Suppressor macrophage (primary cell): ENCODE measurements around the gene KLHL42.
"Not testable (repeated sequence)": the region's sequence is repeated elsewhere in the genome, so short reads cannot be mapped to it uniquely, and the experiment has no call there.

ENCODE experiments used
- DNase-seq, 4 experiments: peaks; one replicate each; pipeline ENCODE4 v3.0.0-alpha.2; 2020 to 2022
- total RNA-seq, 17 experiments: gene quantifications; one replicate each; lab custom pipeline; 2026; ENCODE audit warnings: mixed read lengths in 6 of 17, inconsistent platforms in 3 of 17; lab: John Stamatoyannopoulos, UW

The KLHL42 gene, protein sequence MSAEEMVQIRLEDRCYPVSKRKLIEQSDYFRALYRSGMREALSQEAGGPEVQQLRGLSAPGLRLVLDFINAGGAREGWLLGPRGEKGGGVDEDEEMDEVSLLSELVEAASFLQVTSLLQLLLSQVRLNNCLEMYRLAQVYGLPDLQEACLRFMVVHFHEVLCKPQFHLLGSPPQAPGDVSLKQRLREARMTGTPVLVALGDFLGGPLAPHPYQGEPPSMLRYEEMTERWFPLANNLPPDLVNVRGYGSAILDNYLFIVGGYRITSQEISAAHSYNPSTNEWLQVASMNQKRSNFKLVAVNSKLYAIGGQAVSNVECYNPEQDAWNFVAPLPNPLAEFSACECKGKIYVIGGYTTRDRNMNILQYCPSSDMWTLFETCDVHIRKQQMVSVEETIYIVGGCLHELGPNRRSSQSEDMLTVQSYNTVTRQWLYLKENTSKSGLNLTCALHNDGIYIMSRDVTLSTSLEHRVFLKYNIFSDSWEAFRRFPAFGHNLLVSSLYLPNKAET
- total RNA-seq = 12.3 to 37.3 (median 26.2) reads per million in 17 experiments

DNA sequence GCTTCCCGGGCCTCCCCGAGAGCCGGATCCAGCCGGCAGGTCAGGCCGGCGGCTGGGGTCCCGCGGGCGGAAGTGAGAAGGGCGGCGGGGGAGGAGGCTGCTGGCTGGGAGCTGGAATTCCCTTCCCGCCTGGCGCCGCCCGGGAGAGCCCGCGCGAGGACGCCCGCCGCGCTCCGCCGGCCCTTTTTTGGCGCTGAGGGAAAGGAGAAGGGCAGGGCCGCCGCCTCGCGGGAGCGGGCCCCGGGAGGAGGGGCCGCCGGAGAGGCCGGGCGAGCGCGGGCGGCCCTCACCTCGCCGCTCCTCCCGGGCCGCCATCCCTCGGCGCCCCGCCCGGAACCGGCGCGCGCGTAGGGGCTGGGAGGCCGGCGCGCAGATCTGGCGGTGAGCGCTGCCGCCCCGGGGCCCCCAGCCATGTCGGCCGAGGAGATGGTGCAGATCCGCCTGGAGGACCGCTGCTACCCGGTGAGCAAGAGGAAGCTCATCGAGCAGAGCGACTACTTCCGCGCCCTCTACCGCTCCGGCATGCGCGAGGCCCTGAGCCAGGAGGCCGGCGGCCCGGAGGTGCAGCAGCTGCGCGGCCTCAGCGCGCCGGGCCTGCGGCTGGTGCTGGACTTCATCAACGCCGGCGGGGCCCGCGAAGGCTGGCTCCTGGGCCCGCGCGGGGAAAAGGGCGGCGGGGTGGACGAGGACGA, at the start of gene KLHL42, which contains the start of gene MANSC4:
KLHL42 (plus strand) TSS at position 314 of the 692 bp plus-strand sequence; CDS start at position 412, 98 bp downstream.
MANSC4 (minus strand) TSS at position 317 of the 692 bp plus-strand sequence. CDS start 8,960 bp downstream, outside the sequence.
- peak; percentile 67 to 87 (median 80) for DNase-seq

DNA sequence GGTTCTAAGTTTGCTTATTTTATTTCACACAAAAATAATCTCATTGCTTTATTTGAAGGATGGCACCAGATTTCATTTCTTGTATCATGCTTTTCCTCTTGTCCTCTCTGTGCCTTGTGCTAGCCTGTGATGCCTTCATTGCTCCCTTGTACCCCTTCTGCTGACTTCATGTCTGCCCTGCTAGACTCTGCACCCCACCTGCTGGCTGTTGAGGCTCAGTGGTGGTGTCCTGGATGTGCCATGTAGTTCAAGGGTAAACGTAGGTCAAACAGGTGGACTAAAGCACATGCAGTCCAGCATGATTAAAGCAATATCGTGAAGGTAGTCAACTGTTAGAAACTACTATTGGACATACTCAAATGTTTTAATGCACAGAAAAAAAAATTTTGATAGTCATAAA, 47.8 kb upstream of the KLHL42 start:
- no peak for DNase-seq

DNA sequence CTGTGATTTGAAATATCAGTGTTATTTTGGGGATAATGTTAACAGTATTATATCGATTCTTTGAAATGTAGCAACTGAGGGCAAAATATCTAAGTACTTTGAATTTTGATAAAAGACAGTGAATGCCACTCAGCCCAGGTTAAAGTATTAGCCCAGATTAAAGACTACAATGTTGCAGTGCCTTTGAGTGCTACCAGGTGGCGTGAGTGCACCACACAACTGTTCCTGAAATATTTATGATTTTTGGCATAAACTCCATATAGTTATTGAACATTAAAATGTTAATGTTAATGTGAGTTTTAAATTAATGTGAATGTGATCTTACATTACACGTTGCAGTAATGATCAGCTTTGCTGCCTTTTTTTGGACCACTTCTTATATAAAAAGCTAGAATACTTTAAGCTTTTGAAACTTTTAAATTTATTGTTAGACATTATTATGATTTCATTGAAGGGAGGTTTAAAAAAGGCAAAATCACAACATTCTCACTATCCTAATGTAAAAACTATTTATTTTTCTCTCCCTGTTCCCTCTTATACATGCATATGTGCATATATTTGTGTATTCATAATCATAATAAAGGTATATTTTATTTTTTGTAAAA, 46.9 kb upstream of the KLHL42 start:
- DNase-seq = peak; percentile 38 to 58 (median 47)

DNA sequence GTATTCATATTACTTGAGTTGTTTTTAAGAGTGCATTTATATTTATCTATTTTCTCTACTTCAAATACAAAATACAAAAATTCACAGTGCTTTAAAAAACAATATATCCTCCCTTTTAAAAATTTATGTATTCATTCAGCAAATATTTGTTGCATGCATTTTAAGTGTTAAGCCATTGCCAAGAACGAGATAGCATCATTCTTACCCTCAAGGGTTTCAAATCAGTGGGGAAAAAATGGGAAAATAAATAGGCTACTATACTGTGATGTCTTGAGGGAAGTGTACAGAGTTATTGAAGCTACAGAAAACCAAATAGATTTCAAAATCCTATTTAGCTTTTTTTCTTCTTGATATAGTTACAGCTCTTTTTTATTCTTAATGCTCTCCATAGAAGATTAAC, 46.2 kb upstream of the KLHL42 start:
- DNase-seq = no peak

DNA sequence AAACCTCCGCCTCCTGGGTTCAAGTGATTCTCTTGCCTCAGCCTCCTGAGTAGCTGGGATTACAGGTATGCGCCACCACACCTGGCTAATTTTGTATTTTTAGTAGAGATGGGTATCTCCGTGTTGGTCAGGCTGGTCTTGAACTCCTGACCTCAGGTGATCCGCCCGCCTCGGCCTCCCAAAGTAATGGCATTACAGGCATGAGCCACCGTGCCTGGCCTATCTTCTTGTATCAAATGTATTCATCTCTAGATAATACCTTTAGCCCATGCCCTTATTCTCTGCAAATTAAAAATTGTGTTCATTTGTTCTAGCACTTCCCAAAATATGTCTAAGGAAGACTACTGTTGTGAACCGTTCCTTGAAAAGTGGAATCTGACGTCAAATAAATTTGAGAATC, 45.7 kb upstream of the KLHL42 start:
- not testable (repeated sequence) for DNase-seq

DNA sequence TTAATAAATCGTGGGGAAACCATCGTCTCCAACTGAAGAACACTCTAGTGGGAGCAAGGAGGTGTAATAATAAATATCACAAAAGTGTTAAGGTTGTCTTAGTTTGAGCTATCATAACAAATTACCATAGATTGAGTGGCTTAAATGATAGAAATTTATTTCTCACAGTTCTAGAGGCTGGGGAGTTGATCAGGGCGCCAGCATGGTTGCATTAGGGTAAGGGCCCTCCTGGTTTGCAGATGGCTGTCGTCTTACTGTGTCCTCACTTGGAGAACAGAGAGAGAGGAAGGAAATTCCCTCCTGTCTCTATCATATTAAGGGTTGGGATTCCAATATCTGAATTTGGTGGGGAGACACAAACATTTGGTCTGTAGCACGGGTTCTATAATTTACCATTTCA, 36.4 kb upstream of the KLHL42 start:
- DNase-seq = no peak

DNA sequence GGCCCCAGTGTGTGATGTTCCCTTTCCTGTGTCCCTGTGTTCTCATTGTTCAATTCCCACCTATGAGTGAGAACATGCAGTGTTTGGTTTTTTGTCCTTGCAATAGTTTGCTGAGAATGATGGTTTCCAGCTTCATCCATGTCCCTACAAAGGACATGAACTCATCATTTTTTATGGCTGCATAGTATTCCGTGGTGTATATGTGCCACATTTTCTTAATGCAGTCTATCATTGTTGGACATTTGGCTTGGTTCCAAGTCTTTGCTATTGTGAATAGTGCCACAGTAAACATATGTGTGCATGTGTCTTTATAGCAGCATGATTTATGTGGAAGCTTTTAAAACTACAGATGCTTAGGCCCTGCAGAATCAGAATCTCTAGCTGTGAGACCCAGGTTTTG, 34.3 kb upstream of the KLHL42 start:
- not testable (repeated sequence) for DNase-seq

DNA sequence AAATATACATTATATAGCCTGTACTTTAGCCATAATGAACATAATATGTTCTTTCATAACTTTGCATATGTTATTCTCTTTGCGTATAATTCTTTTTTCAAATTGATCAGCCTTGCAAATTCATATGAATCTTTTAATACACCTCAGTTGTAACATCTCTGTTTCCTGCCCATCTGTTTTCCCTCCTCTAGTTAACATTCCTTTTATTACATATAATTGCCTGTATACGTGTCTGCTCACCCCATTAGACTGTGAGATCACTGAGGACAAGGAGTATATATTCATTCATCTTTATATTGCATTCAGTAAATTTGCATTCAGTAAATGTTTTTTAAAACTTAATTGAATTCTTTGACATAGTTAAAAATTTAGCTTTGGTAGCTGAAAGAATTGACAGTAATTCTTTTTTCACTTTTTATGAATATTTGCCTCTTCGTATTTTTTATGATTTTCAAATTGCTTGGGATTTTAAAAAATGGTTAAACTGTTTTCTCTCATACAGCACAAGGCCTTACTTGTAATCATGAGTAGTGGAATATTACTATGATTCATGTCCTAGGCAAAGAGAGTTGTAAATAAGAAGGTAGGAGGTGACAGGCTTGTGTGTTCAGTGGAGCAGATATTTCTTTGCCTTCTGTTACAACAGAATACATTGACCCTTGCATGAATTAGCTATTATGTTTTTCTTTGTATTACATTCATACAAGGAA, 32.8 kb upstream of the KLHL42 start:
- DNase-seq = no peak

DNA sequence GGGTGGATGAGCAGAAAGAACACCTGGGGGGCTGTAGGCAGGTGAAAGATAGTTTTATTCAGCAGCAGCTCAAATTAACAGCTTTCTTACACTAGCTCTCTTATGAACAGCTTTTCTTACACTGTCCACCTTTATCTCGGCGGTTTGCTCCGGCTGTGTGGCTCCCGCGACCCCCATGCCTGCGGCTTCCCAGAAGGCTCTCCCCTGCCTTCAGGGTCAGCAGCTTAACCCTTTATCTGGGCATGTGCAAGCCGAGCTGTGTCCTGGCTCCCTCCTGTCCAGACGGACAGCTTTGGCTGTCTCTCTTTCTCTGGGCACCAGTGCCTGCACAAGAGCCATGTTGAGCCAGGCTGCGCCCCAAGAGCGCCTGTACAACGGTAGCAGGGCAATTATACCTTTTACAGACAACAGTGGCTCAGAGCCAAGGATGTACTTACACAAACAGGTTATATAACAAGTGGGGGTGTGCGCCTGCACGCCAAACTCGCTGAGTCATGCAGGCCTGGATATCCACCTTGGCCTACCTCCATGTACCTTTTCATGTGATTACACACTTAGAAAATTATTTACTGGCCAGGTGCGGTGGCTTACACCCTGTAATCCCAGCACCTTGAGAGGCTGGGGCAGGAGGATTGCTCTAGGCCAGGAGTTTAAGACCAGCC, 28.5 kb upstream of the KLHL42 start:
- DNase-seq = no peak

DNA sequence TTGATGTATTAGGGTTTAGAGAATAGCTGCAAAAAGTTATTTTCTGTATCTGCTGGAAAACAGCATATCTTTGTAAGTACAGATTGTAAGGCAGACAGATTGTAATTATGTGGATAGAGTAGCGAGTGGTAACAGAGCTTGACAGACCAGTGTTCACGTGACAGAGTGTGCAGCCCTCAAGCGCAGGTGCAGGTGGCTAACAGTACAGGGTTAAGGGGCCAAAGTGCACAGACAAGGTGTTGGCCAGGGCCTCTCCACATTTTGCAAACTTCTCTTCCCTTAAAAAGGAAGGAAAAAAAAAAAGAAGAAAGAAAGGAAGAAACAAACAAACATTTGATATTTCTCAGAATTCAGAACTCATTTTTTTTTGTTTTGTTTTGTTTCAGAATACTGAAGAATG, 25.2 kb upstream of the KLHL42 start:
- no peak for DNase-seq

DNA sequence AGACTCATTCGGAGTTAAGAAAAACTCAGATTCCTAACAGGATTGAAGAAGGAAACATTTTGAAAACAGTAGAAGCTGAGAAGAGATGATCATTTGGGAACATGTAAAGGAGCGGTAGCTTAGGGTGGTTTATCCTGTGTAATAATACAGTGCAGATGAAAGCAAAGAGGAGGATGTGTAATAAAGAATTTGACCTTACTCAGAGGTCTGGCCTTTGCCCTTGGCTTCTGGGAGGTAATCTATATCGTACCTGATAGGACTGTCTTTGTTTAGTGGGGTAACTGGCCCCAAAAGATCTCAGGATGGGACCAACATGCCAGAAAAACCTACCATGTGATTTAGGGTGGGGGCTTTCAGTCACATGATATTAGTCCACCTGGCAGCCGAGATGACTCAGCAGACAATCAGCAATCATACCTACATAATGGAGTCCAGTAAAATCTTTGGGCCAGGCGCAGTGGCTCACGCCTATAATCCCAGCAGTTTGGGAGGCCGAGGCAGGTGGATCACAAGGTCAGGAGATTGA, 23.3 kb upstream of the KLHL42 start:
- DNase-seq = no peak

DNA sequence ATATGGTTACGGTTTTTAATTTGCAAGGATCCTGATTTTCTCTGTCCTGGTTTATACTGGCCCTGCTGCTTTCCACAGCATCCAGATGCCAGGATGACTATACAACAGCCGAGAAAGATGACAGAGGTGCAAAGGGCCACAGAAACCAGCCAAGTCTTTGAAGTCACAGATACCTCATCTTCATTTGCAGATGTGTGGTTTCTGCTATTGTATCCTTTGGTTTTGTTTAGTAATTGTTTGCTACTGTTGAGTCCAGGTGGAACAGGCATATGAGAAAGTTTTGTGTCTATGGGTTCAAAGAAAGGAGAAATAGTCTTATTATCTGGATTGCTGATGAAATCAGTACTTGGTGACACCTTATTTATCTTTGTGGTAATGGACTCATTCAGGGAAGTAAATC, 17.3 kb upstream of the KLHL42 start:
- DNase-seq = no peak

DNA sequence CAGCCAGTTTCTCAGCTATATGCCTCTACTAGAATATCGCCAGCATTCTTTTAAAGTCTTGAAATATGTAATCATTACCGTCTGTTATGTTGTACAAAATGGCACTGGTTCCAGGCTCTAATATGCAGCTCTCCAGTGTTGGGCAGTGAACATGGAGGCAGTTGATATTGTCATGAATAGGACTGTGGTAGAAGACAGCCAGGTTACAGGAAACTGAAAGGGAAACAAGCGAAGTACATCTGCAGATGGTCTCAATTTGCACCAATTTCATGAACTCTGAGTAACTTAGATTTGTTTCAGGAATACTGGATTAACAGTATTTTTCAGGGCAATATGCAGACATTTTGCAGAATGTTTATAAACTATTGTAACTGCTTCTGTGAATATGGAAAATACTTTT, 13.4 kb upstream of the KLHL42 start:
- DNase-seq = no peak

DNA sequence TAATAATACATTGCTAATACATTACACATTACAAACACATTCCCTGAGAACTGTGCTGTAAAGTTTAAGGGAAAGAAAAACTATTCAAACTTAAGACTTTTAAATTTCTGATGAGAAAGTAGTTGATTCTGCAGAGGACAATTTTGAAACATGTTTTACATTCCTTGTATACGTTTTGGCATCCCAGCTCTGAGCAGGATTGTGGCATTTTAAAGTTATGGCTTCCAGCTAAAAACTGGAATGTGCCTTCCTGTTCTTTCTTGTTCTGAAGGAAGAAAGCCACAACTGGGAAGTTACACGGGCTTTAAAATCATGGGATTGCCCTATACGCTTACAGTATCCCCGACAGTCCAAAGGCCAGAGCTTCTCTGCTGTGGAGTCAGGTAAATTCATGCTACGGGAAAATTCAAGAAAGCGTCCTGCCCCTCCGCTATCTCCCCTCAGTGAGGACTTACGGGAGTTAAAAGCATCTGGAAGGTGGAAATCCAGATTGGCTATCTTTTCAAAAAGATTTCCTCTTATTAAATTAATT, 10.8 kb upstream of the KLHL42 start:
- no peak for DNase-seq

DNA sequence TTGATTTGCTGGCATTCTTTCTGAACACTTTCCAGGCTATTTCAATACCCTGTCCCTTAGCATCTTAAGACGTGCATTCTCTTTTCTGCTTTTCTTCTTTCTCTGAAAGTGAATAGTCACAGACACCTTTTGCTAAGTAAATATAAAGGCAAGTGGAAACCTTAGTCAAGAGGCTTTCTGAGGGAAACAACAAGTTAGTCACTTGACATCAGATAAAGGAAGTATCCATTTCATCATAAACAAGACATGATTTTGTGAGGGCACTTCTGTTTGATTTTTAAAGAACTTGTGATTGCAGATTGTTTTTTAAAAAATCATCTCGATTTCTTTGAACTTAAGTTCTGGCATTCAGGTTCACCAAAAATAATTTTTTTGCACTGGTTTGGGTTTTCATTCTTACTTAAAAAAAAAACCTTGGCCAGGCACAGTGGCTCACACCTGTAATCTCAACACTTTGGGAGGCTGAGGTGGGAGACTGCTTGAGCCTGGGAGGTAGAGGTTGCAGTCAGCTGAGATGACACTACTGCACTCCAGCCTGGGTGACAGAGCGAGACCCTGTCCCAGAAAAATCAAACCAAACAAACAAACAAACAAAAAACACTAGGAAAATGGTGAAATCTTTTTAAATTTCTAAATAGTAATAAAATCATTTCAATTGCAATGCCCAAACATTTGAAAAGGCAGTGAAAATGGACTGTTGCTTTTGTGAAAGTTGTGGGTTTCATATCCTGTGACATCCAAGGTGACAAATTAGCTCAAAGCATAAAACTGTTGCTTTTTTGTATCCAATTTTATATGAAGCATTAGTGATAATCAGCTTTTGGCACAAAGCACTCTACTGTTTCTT, 8.3 kb upstream of the KLHL42 start:
- DNase-seq = peak; percentile 10 to 68 (median 37)

DNA sequence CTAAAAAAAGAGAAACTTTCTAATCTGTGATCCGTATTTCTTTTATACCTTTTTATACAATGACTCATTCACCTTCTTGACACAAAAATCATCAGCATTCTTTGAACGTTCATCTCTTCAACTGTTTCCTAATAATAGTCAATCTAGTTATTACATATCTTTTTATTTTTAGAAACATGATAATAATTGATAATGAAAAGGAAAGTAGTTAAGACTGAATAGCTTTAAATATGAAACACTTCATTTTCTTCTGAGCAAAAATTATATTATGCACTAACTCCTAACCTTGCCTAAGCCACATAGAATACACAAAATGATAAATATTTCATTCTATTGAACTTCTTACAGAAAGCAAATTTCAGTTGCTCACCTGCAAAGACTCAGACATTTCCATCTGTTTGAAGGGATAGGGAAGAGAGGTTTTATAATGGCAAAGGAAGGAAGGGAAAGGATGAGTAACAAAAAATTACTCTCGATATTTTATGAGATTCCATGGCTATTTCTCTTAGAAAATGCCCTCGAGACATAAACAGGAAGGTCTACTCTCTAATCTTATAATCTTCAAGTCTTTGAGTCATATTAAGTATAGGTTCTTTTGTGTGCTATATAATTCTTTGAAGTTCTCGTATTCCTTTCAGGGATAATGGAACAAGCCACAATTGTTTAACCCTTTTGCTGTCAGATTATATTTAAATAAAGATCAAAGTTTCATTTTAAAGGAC, 7.5 kb upstream of the KLHL42 start:
- DNase-seq = no peak

DNA sequence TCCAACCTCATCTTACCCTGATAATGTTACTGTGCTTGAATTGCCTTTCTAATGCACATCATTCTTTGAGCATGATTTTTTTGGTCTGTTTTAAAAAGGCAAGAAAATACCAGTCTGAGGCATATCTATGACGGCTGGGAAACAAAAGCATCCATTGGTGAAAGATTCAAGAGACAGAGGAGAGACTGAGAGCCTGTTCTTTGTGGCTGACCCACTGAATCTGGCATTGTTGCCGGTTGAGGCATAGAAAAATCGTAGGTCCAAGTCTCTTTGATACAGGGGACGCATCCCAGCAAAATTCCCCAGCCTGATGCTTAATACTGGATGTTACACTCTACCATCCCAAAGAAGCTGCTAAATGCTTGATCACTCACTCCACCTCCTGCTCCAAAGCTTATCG, 2.9 kb upstream of the KLHL42 start:
- no peak for DNase-seq

DNA sequence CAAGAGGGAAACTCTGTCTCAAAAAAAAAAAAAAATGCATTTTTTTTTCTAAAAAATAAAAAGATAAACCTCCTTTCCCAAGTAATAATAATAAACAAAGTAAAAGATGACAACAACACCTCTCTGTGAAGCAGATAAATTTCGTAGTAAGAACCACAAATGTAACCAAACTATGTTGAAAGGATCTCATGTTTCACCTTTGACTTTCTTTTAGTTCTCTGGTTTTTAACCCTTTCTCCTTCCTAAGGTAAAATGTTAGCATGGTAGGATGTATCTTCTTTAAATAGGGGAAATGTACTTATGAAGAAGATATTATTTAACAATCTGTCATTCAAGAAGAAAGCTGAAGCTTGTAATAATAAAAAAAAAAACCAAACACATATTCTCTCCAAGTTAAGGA, 1.8 kb upstream of the KLHL42 start:
- no peak for DNase-seq

DNA sequence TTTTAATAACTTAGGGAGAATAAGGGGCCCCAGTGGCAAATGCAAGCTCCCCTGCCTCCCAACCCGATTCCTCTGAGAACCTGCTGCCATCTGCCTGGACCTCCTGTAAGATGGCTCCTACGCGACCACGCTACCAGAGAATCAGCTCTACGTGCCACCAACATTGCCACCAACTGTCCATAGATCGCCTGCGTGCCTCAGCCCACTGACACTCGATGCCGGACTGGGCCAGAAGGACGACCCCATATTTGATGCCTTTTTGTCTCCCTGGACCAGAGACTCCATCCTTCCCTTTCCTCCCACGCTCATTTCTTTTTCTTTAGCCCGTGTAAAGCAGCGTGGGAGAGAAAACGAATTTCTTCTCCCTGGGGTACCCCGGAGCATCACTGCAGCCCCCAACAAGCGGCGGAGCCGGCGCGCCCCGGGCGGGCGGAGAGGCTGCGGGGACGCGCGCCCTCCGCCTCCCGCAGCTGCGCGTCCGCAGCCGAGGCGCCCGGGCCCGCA, 565 bp upstream of the KLHL42 start:
- peak in 2 of 4 experiments; percentile 16 to 30 for DNase-seq
